Ectodermal cell (in vitro differentiated cells): ENCODE results near the gene CCDC81.

Experiments used
- H3K27ac ChIP-seq: 2 replicates; pipeline ENCODE4 v1.7.0; 2013; ENCODE audit warnings: mild to moderate bottlenecking, low read depth, low read length; ENCODE audit not compliant: insufficient read depth, poor library complexity, severe bottlenecking
- H3K27me3 ChIP-seq: 2 replicates; pipeline ENCODE4 v1.7.0; 2013; ENCODE audit warnings: mild to moderate bottlenecking, low read length; ENCODE audit not compliant: insufficient read depth, control insufficient read depth, poor library complexity, severe bottlenecking
- H3K36me3 ChIP-seq: one replicate; pipeline ENCODE4 v1.7.0; 2013; ENCODE audit warnings: low read length; ENCODE audit not compliant: control insufficient read depth, insufficient read depth
- H3K4me1 ChIP-seq: one replicate; pipeline ENCODE4 v1.7.0; 2013; ENCODE audit warnings: low read length; ENCODE audit not compliant: control insufficient read depth, insufficient read depth
- H3K4me3 ChIP-seq: 2 replicates; pipeline ENCODE4 v1.7.0; 2013; ENCODE audit warnings: low read depth, low read length, control low read depth; ENCODE audit not compliant: insufficient read depth
- H3K9me3 ChIP-seq: 2 replicates; pipeline ENCODE4 v1.7.0; 2013; ENCODE audit warnings: mild to moderate bottlenecking, low read length, moderate library complexity; ENCODE audit not compliant: control insufficient read depth
- WGBS, 2 experiments: methylation state at CpG; one replicate each; pipeline ENCODE4 v1.1.7; 2013; ENCODE audit warnings: missing lambda C conversion rate in 2 of 2; 5-methylcytosine and 5-hydroxymethylcytosine counted together

CCDC81 gene

GRCh38 chr11:86446924-86447285 lies 72.2 kb downstream of the CCDC81 start:
- Histone ChIP-seq H3K36me3 (no peaks in the 10 kb centered on the region), H3K27me3 (no peaks in the 10 kb centered on the region), H3K4me3 (no peak overlapping the region), H3K4me1 (no peaks in the 10 kb centered on the region), H3K9me3 (no peaks in the 10 kb centered on the region), H3K27ac (no peak overlapping the region)
- WGBS, 2 experiments: 96 to 97% methylated on average over 12 of the region's 12 CpGs

- H3K36me3 ChIP-seq: no peaks in the 10 kb centered on the region
- no peak overlapping the region for H3K4me3 ChIP-seq
- no peaks in the 10 kb centered on the region for H3K9me3 ChIP-seq
- H3K4me1 ChIP-seq: no peaks in the 10 kb centered on the region
- 94 to 95% methylated on average over 3 of the region's 3 CpGs for WGBS, 2 experiments
- no peaks in the 10 kb centered on the region for H3K27me3 ChIP-seq
- H3K27ac ChIP-seq: no peak overlapping the region
Measured at GRCh38 chr11:86447763-86448480, 73.2 kb downstream of the CCDC81 start.

GRCh38 chr11:86449993-86450629 lies 75.4 kb downstream of the CCDC81 start:
- Histone ChIP-seq H3K27me3 (no peaks in the 10 kb centered on the region), H3K9me3 (no peaks in the 10 kb centered on the region), H3K4me1 (no peaks in the 10 kb centered on the region), H3K4me3 (no peak overlapping the region), H3K27ac (no peak overlapping the region), H3K36me3 (no peaks in the 10 kb centered on the region)
- 91 to 93% methylated on average over 5 of the region's 5 CpGs for WGBS, 2 experiments

- Histone ChIP-seq H3K27ac (no peak overlapping the region), H3K36me3 (no peaks in the 10 kb centered on the region), H3K27me3 (no peaks in the 10 kb centered on the region), H3K9me3 (no peaks in the 10 kb centered on the region), H3K4me1 (peaks cover 3% of the 10 kb centered on the region), H3K4me3 (no peak overlapping the region)
- WGBS, 2 experiments: 69 to 85% methylated on average over 2 of the region's 2 CpGs
Measured at GRCh38 chr11:86453290-86454030, 78.8 kb downstream of the CCDC81 start.

- Histone ChIP-seq H3K4me3 (no peak overlapping the region), H3K9me3 (no peaks in the 10 kb centered on the region)
- WGBS, 2 experiments: 18 to 21% methylated on average over 9 of the region's 9 CpGs
Measured at GRCh38 chr11:86456075-86456939, 81.6 kb downstream of the CCDC81 start.

GRCh38 chr11:86458294-86459001 lies 83.8 kb downstream of the CCDC81 start:
- H3K4me3 ChIP-seq: no peak overlapping the region
- no peaks in the 10 kb centered on the region for H3K36me3 ChIP-seq
- H3K27ac ChIP-seq: no peak overlapping the region
- peaks cover 13% of the 10 kb centered on the region for H3K4me1 ChIP-seq
- no peaks in the 10 kb centered on the region for H3K27me3 ChIP-seq
- 80 to 83% methylated on average over 5 of the region's 5 CpGs for WGBS, 2 experiments
- H3K9me3 ChIP-seq: no peaks in the 10 kb centered on the region

More at GRCh38 chr11:86456075-86456939, 81.6 kb downstream of the CCDC81 start:
- no peaks in the 10 kb centered on the region for H3K36me3 ChIP-seq
- H3K4me1 ChIP-seq: peaks cover 11% of the 10 kb centered on the region
- no peaks in the 10 kb centered on the region for H3K27me3 ChIP-seq
- H3K27ac ChIP-seq: no peak overlapping the region

- Histone ChIP-seq H3K27me3 (no peaks in the 10 kb centered on the region), H3K9me3 (no peaks in the 10 kb centered on the region), H3K4me1 (peaks cover 13% of the 10 kb centered on the region), H3K4me3 (no peak overlapping the region), H3K36me3 (no peaks in the 10 kb centered on the region), H3K27ac (no peak overlapping the region)
- 91 to 93% methylated on average over 1 of the region's 1 CpG for WGBS, 2 experiments
Measured at GRCh38 chr11:86459002-86459385, 84.3 kb downstream of the CCDC81 start.

GRCh38 chr11:86459682-86460460 lies 85.2 kb downstream of the CCDC81 start:
- WGBS, 2 experiments: 84 to 91% methylated on average over 3 of the region's 3 CpGs
- H3K9me3 ChIP-seq: no peaks in the 10 kb centered on the region

More at GRCh38 chr11:86459682-86460460, 85.2 kb downstream of the CCDC81 start:
- H3K27ac ChIP-seq: no peak overlapping the region
- H3K4me1 ChIP-seq: peaks cover 13% of the 10 kb centered on the region
- H3K27me3 ChIP-seq: no peaks in the 10 kb centered on the region
- no peaks in the 10 kb centered on the region for H3K36me3 ChIP-seq
- no peak overlapping the region for H3K4me3 ChIP-seq
